Measurements from ENCODE around the gene ABI2. TPM values are rescaled to one million over a fixed set of nuclear protein-coding genes. Genes with fewer than 3 reads are reported as not detected.

ABI2 gene
- polyA plus RNA-seq, 1 of the 3 experiments (the other 2 are of a cell fraction), result 51.5 TPM

DNA sequence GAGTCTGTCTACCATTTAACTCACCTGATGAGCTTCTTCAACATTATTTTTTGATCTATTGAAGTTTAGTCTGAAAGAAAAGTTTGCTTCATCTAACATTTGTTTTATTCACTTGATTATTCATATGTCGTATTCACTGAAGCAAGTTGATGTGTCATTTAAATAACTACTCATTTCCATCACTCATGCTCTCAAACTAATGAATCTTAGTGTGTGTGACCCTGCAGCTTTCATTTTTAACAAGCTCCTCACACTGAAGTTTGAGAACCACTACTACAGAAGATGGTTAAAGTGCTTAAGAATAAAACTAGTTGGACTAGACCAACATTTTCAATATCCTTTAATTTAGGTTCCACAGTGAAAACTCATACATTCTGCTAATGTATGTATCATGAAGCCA, 1.8 kb upstream of the ABI2 start (continued):
- TF ChIP-seq NRF1 (IDR thresholded peaks at IDR 0.05; ENCODE audit: low read depth, low read length), result no peak
- no peak for TF ChIP-seq MEF2A (IDR thresholded peaks at IDR 0.05; ENCODE audit: borderline replicate concordance, low read depth)
- no peak for TF ChIP-seq TCF12 (IDR thresholded peaks at IDR 0.05)
- TF ChIP-seq SMC3 (IDR thresholded peaks at IDR 0.05; ENCODE audit: low read depth, low read length), result no peak
- TF ChIP-seq, protein P1, sequence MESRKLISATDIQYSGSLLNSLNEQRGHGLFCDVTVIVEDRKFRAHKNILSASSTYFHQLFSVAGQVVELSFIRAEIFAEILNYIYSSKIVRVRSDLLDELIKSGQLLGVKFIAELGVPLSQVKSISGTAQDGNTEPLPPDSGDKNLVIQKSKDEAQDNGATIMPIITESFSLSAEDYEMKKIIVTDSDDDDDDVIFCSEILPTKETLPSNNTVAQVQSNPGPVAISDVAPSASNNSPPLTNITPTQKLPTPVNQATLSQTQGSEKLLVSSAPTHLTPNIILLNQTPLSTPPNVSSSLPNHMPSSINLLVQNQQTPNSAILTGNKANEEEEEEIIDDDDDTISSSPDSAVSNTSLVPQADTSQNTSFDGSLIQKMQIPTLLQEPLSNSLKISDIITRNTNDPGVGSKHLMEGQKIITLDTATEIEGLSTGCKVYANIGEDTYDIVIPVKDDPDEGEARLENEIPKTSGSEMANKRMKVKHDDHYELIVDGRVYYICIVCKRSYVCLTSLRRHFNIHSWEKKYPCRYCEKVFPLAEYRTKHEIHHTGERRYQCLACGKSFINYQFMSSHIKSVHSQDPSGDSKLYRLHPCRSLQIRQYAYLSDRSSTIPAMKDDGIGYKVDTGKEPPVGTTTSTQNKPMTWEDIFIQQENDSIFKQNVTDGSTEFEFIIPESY (IDR thresholded peaks at IDR 0.05; ENCODE audit: borderline replicate concordance, low read depth), result no peak

DNA sequence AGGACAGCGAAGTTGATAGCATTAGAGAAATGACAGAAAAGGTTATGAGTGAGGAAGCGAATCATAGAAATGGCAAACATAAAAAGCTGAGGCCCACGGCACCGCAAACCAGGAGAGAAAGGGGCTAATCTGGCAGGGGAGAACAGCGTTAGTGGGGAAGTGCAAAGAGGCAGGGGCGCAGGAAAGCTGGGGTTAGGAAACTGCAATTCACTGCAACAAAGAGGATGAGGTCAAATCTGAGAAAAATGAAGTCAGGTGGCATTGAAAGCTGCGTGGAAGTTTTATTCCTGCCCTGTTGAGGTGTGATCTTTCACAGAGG, 653 bp upstream of the ABI2 start:
- Histone ChIP-seq H3K36me3 (replicated peaks in 1 of 2; ENCODE audit: control insufficient read depth in 1 of 2, insufficient read depth in 2 of 2, low read length in 1 of 2) (peaks cover 0 to 4% of the 10 kb centered on the region in 2 experiments), H3K9me3 (no peaks in the 10 kb centered on the region), H3F3A (replicated peaks; ENCODE audit: insufficient read depth) (peaks cover 26% of the 10 kb centered on the region), H3K4me3 (ENCODE audit: low read depth in 2 of 2, low read length in 1 of 2) (peak overlapping the region; percentile 85 to 90), H3K79me2 (ENCODE audit: insufficient read depth) (peaks cover 43% of the 10 kb centered on the region), H3K4me1 (ENCODE audit: control insufficient read depth in 1 of 2, insufficient read depth in 2 of 2, low read depth in 1 of 2, low read length in 1 of 2) (peaks cover 0 to 6% of the 10 kb centered on the region in 2 experiments; a peak in 3 of 4 replicates), H3K27ac (ENCODE audit: low read depth in 2 of 2, low read length in 1 of 2) (peak overlapping the region; percentile 93 to 97), H4K20me1 (ENCODE audit: insufficient read depth) (peaks cover 29% of the 10 kb centered on the region), H2AFZ (ENCODE audit: low read depth) (peak overlapping the region; percentile 74), H3K4me2 (peak overlapping the region; percentile 86), H3K27me3 (ENCODE audit: insufficient read depth) (no peaks in the 10 kb centered on the region), H3K9ac (peak overlapping the region; percentile 97), H3K9me2 (no peaks in the 10 kb centered on the region)
- ChIA-PET CTCF (interaction anchor here (0.8 to 1.5 kb wide), 3 partner anchors 9 to 88 kb away, joined by 3 read pairs; partner anchors contain the start of gene CYP20A1), POLR2A (interaction anchor here (1.0 to 2.1 kb wide), 2 partner anchors 19 to 89 kb away, joined by 3 to 5 read pairs; partner anchors contain the start of gene CYP20A1)
- WGBS (ENCODE audit: low lambda C conversion rate), result 12% methylated on average over 7 of the region's 7 CpGs
- TF ChIP-seq MEF2A (IDR thresholded peaks at IDR 0.05; ENCODE audit: borderline replicate concordance, low read depth), result no peak
- TF ChIP-seq, protein P2, sequence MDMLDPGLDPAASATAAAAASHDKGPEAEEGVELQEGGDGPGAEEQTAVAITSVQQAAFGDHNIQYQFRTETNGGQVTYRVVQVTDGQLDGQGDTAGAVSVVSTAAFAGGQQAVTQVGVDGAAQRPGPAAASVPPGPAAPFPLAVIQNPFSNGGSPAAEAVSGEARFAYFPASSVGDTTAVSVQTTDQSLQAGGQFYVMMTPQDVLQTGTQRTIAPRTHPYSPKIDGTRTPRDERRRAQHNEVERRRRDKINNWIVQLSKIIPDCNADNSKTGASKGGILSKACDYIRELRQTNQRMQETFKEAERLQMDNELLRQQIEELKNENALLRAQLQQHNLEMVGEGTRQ (IDR thresholded peaks at IDR 0.05; ENCODE audit: borderline replicate concordance, low read depth, low read length), result no peak
- TF ChIP-seq CHD2 (IDR thresholded peaks at IDR 0.05; ENCODE audit: low read length, partially characterized antibody), result no peak
- TF ChIP-seq GABPA (IDR thresholded peaks at IDR 0.05; ENCODE audit: low read depth), result no peak
- TF ChIP-seq FOSL2 (IDR thresholded peaks at IDR 0.05; ENCODE audit: borderline replicate concordance, low read depth), result no peak
- no peak for TF ChIP-seq GATA2 (CRISPR knock-in tag; IDR thresholded peaks at IDR 0.05)
- TF ChIP-seq, protein P3, sequence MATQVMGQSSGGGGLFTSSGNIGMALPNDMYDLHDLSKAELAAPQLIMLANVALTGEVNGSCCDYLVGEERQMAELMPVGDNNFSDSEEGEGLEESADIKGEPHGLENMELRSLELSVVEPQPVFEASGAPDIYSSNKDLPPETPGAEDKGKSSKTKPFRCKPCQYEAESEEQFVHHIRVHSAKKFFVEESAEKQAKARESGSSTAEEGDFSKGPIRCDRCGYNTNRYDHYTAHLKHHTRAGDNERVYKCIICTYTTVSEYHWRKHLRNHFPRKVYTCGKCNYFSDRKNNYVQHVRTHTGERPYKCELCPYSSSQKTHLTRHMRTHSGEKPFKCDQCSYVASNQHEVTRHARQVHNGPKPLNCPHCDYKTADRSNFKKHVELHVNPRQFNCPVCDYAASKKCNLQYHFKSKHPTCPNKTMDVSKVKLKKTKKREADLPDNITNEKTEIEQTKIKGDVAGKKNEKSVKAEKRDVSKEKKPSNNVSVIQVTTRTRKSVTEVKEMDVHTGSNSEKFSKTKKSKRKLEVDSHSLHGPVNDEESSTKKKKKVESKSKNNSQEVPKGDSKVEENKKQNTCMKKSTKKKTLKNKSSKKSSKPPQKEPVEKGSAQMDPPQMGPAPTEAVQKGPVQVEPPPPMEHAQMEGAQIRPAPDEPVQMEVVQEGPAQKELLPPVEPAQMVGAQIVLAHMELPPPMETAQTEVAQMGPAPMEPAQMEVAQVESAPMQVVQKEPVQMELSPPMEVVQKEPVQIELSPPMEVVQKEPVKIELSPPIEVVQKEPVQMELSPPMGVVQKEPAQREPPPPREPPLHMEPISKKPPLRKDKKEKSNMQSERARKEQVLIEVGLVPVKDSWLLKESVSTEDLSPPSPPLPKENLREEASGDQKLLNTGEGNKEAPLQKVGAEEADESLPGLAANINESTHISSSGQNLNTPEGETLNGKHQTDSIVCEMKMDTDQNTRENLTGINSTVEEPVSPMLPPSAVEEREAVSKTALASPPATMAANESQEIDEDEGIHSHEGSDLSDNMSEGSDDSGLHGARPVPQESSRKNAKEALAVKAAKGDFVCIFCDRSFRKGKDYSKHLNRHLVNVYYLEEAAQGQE (IDR thresholded peaks at IDR 0.05; ENCODE audit: low read depth, low read length), result no peak
- peak; percentile 52 for DNase-seq
